ENCODE measurements around the gene ANAPC13. TPM values are rescaled to one million over a fixed set of nuclear protein-coding genes. Genes with fewer than 3 reads are reported as not detected.

Gene ANAPC13
- total RNA-seq, 2 donors from 2014 or later = 52.2 to 66.2 TPM

- ATAC-seq (ENCODE audit: insufficient number of reproducible peaks, low FRiP score, low read depth) (no peak), DNase-seq (ENCODE audit: low spot score) (no peak)
- no peak overlapping the region for H3K27ac ChIP-seq
- H3K4me3 ChIP-seq = no peak overlapping the region
- no peaks in the 10 kb centered on the region for H3K27me3 ChIP-seq (replicated peaks; ENCODE audit: insufficient read depth)
- peaks cover 0 to 4% of the 10 kb centered on the region in 2 donors for H3K4me1 ChIP-seq (ENCODE audit: control insufficient read depth in 1 of 2, low read depth in 2 of 2)
- TF ChIP-seq, protein P1, sequence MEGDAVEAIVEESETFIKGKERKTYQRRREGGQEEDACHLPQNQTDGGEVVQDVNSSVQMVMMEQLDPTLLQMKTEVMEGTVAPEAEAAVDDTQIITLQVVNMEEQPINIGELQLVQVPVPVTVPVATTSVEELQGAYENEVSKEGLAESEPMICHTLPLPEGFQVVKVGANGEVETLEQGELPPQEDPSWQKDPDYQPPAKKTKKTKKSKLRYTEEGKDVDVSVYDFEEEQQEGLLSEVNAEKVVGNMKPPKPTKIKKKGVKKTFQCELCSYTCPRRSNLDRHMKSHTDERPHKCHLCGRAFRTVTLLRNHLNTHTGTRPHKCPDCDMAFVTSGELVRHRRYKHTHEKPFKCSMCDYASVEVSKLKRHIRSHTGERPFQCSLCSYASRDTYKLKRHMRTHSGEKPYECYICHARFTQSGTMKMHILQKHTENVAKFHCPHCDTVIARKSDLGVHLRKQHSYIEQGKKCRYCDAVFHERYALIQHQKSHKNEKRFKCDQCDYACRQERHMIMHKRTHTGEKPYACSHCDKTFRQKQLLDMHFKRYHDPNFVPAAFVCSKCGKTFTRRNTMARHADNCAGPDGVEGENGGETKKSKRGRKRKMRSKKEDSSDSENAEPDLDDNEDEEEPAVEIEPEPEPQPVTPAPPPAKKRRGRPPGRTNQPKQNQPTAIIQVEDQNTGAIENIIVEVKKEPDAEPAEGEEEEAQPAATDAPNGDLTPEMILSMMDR (IDR thresholded peaks at IDR 0.05) = no peak
- no peaks in the 10 kb centered on the region for H3K36me3 ChIP-seq
- H3K9me3 ChIP-seq = no peaks in the 10 kb centered on the region
Measured at GRCh38 chr3:134516905-134517304, 31.1 kb upstream of the ANAPC13 start.

- no peak overlapping the region for H3K4me3 ChIP-seq
- H3K9me3 ChIP-seq = no peaks in the 10 kb centered on the region
- H3K27me3 ChIP-seq (replicated peaks; ENCODE audit: insufficient read depth) = no peaks in the 10 kb centered on the region
- no peak overlapping the region for H3K27ac ChIP-seq
- DNase-seq (ENCODE audit: low spot score) (no peak), ATAC-seq (ENCODE audit: insufficient number of reproducible peaks, low FRiP score, low read depth) (no peak)
- no peaks in the 10 kb centered on the region for H3K4me1 ChIP-seq (ENCODE audit: control insufficient read depth in 1 of 2, low read depth in 2 of 2)
- H3K36me3 ChIP-seq = no peaks in the 10 kb centered on the region
- TF ChIP-seq, protein P1 (IDR thresholded peaks at IDR 0.05) = no peak
Measured at GRCh38 chr3:134511500-134511899, 25.7 kb upstream of the ANAPC13 start.

GRCh38 chr3:134505485-134505884 is 19.7 kb upstream of the ANAPC13 start:
- peaks cover 10% of the 10 kb centered on the region for H3K9me3 ChIP-seq
- H3K36me3 ChIP-seq = no peaks in the 10 kb centered on the region
- H3K27ac ChIP-seq = no peak overlapping the region
- no peaks in the 10 kb centered on the region for H3K27me3 ChIP-seq (replicated peaks; ENCODE audit: insufficient read depth)
- H3K4me1 ChIP-seq (ENCODE audit: control insufficient read depth in 1 of 2, low read depth in 2 of 2) = no peaks in the 10 kb centered on the region
- TF ChIP-seq, protein P1 (IDR thresholded peaks at IDR 0.05) = no peak
- no peak overlapping the region for H3K4me3 ChIP-seq
- ATAC-seq (ENCODE audit: insufficient number of reproducible peaks, low FRiP score, low read depth) (no peak), DNase-seq (ENCODE audit: low spot score) (no peak)

- no peak for DNase-seq (ENCODE audit: low spot score)
- Histone ChIP-seq H3K36me3 (no peaks in the 10 kb centered on the region), H3K9me3 (peaks cover 10% of the 10 kb centered on the region), H3K4me1 (ENCODE audit: control insufficient read depth in 1 of 2, low read depth in 2 of 2) (no peaks in the 10 kb centered on the region), H3K27me3 (replicated peaks; ENCODE audit: insufficient read depth) (no peaks in the 10 kb centered on the region), H3K27ac (no peak overlapping the region), H3K4me3 (no peak overlapping the region)
- ATAC-seq (ENCODE audit: insufficient number of reproducible peaks, low FRiP score, low read depth) = no peak
- TF ChIP-seq, protein P1 (IDR thresholded peaks at IDR 0.05) = no peak
Measured at GRCh38 chr3:134504132-134504531, 18.3 kb upstream of the ANAPC13 start.

DNA sequence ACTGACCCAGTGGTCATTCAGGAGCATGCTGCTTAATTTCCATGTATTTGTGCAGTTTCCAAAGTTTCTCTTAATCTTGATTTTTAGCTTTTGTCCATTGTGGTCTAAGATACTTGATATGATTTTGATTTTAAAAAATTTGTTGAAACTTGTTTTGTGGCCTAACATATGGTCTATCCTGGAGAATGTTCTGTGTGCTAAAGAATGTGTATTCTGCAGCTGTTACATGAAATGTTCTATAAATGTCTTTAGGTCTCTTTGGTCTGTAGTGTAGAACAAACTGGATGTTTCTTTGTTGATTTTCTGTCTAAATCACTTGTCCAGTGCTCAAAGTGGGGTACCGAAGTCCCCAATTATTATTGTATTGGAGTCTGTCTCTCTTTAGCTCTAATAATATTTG is 17.5 kb upstream of the ANAPC13 start:
- no peaks in the 10 kb centered on the region for H3K36me3 ChIP-seq
- ATAC-seq (ENCODE audit: insufficient number of reproducible peaks, low FRiP score, low read depth) = no peak
- H3K9me3 ChIP-seq = peaks cover 10% of the 10 kb centered on the region

More for the DNA sequence above, 17.5 kb upstream of the ANAPC13 start:
- Histone ChIP-seq H3K4me3 (no peak overlapping the region), H3K27me3 (replicated peaks; ENCODE audit: insufficient read depth) (no peaks in the 10 kb centered on the region), H3K27ac (no peak overlapping the region), H3K4me1 (ENCODE audit: control insufficient read depth in 1 of 2, low read depth in 2 of 2) (no peaks in the 10 kb centered on the region)
- DNase-seq (ENCODE audit: low spot score) = no peak
- TF ChIP-seq, protein P1 (IDR thresholded peaks at IDR 0.05) = no peak
